Measurements from ENCODE around the gene NRXN3. TPM values are rescaled to one million over a fixed set of nuclear protein-coding genes. Genes with fewer than 3 reads are reported as not detected.

Gene NRXN3
- total RNA-seq, 1 experiment from 2014 or later: not detected

DNA sequence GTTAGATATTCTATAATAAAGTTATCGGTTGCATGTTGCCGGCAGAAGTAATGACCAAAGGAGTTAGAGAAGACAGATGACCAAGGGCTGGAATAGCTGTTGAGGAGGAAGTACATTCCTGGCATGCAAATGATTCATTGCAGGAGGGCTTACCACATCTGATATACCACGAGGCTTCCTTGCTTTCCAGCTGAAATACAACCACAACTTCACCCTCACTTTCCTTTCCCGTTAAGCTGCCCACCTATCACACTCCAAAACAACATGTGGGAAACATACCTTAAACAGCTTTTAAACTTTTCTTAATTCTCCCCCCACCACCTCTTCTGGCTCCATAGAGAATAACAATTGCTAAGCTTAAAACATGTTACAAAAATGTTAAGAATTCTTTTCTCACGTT is 594.1 kb downstream of the NRXN3 start:
- no peak for DNase-seq (ENCODE audit: low read depth, low spot score)
- no peaks in the 10 kb centered on the region for H3K36me3 ChIP-seq (ENCODE audit: control insufficient read depth, insufficient read depth, low read length)
- H3K4me3 ChIP-seq (ENCODE audit: low read depth in 2 of 2, low read length in 2 of 2): no peak overlapping the region
- H3K9me3 ChIP-seq (ENCODE audit: control insufficient read depth, insufficient read depth, low read depth, low read length): no peaks in the 10 kb centered on the region
- ATAC-seq: no peak
- intact Hi-C loops (cut with micrococcal nuclease; ENCODE audit: unreplicated experiment): no loop called here
- in situ Hi-C loops (cut with HindIII; ENCODE audit: low pct_unique_long_range_greater_than_20kb, low sequenced_read_pairs): no loop called here
- POLR2A ChIA-PET: no interaction called here
- no peak for TF ChIP-seq TCF7L2 (IDR thresholded peaks at IDR 0.05; ENCODE audit: low read depth, low read length)
- TF ChIP-seq, protein P1, sequence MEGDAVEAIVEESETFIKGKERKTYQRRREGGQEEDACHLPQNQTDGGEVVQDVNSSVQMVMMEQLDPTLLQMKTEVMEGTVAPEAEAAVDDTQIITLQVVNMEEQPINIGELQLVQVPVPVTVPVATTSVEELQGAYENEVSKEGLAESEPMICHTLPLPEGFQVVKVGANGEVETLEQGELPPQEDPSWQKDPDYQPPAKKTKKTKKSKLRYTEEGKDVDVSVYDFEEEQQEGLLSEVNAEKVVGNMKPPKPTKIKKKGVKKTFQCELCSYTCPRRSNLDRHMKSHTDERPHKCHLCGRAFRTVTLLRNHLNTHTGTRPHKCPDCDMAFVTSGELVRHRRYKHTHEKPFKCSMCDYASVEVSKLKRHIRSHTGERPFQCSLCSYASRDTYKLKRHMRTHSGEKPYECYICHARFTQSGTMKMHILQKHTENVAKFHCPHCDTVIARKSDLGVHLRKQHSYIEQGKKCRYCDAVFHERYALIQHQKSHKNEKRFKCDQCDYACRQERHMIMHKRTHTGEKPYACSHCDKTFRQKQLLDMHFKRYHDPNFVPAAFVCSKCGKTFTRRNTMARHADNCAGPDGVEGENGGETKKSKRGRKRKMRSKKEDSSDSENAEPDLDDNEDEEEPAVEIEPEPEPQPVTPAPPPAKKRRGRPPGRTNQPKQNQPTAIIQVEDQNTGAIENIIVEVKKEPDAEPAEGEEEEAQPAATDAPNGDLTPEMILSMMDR (IDR thresholded peaks at IDR 0.05): no peak
- TF ChIP-seq SIN3A (IDR thresholded peaks at IDR 0.05; ENCODE audit: borderline replicate concordance, insufficient read depth, low read depth, low read length): no peak
- TF ChIP-seq POLR2AphosphoS5 (IDR thresholded peaks at IDR 0.05; ENCODE audit: low read depth, low read length): no peak
- TF ChIP-seq, protein P2, sequence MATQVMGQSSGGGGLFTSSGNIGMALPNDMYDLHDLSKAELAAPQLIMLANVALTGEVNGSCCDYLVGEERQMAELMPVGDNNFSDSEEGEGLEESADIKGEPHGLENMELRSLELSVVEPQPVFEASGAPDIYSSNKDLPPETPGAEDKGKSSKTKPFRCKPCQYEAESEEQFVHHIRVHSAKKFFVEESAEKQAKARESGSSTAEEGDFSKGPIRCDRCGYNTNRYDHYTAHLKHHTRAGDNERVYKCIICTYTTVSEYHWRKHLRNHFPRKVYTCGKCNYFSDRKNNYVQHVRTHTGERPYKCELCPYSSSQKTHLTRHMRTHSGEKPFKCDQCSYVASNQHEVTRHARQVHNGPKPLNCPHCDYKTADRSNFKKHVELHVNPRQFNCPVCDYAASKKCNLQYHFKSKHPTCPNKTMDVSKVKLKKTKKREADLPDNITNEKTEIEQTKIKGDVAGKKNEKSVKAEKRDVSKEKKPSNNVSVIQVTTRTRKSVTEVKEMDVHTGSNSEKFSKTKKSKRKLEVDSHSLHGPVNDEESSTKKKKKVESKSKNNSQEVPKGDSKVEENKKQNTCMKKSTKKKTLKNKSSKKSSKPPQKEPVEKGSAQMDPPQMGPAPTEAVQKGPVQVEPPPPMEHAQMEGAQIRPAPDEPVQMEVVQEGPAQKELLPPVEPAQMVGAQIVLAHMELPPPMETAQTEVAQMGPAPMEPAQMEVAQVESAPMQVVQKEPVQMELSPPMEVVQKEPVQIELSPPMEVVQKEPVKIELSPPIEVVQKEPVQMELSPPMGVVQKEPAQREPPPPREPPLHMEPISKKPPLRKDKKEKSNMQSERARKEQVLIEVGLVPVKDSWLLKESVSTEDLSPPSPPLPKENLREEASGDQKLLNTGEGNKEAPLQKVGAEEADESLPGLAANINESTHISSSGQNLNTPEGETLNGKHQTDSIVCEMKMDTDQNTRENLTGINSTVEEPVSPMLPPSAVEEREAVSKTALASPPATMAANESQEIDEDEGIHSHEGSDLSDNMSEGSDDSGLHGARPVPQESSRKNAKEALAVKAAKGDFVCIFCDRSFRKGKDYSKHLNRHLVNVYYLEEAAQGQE (IDR thresholded peaks at IDR 0.05; ENCODE audit: insufficient read depth in 1 of 2, low read depth in 2 of 2, low read length in 1 of 2): no peak
- H3K27ac ChIP-seq (ENCODE audit: low read length): no peak overlapping the region
- no TSS peak for BruUV-seq (replicated peaks)
- H3K27me3 ChIP-seq (ENCODE audit: control insufficient read depth, insufficient read depth, low read length): no peaks in the 10 kb centered on the region
- CTCF ChIA-PET: no interaction called here
- H3K4me1 ChIP-seq (ENCODE audit: control insufficient read depth, insufficient read depth, low read length): no peaks in the 10 kb centered on the region

DNA sequence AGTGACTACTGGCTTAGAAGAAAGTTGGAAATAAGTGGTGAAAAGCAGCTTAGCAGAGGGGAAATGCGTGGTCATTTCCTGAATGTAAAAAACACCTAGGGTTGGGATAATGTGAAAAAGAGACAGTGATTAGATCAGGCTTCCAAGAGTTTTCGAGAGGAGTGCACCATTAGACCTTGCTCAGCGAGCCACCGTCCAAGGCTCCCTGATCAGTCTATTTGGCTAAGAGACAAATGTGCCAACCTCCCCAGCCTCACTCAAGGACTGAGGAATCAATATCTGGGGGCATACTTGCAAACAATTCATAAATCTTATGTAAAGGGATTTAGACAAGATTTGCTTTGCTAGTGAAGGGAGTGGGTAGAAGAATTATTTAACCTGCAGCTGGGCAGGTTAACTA is 594.5 kb downstream of the NRXN3 start:
- intact Hi-C loops (cut with micrococcal nuclease; ENCODE audit: unreplicated experiment): no loop called here
- ChIA-PET POLR2A (no interaction called here), CTCF (no interaction called here)
- no peak overlapping the region for H3K4me3 ChIP-seq (ENCODE audit: low read depth in 2 of 2, low read length in 2 of 2)
- no peaks in the 10 kb centered on the region for H3K4me1 ChIP-seq (ENCODE audit: control insufficient read depth, insufficient read depth, low read length)
- ATAC-seq (no peak), DNase-seq (ENCODE audit: low read depth, low spot score) (no peak)
- no peak overlapping the region for H3K27ac ChIP-seq (ENCODE audit: low read length)
- in situ Hi-C loops (cut with HindIII; ENCODE audit: low pct_unique_long_range_greater_than_20kb, low sequenced_read_pairs): no loop called here
- no TSS peak for BruUV-seq (replicated peaks)
- no peaks in the 10 kb centered on the region for H3K9me3 ChIP-seq (ENCODE audit: control insufficient read depth, insufficient read depth, low read depth, low read length)
- no peak for TF ChIP-seq TCF7L2 (IDR thresholded peaks at IDR 0.05; ENCODE audit: low read depth, low read length)
- TF ChIP-seq, protein P1 (IDR thresholded peaks at IDR 0.05): no peak
- no peak for TF ChIP-seq POLR2AphosphoS5 (IDR thresholded peaks at IDR 0.05; ENCODE audit: low read depth, low read length)
- no peak for TF ChIP-seq SIN3A (IDR thresholded peaks at IDR 0.05; ENCODE audit: borderline replicate concordance, insufficient read depth, low read depth, low read length)
- TF ChIP-seq, protein P2 (IDR thresholded peaks at IDR 0.05; ENCODE audit: insufficient read depth in 1 of 2, low read depth in 2 of 2, low read length in 1 of 2): no peak
- no peaks in the 10 kb centered on the region for H3K36me3 ChIP-seq (ENCODE audit: control insufficient read depth, insufficient read depth, low read length)
- H3K27me3 ChIP-seq (ENCODE audit: control insufficient read depth, insufficient read depth, low read length): no peaks in the 10 kb centered on the region

All from Panc1 (cell line).